ENCODE data around the gene SOX1. TPM values are rescaled to one million over a fixed set of nuclear protein-coding genes. Genes with fewer than 3 reads are reported as not detected.

The SOX1 gene
- total RNA-seq, 2 donors from 2014 or later: not detected

DNA sequence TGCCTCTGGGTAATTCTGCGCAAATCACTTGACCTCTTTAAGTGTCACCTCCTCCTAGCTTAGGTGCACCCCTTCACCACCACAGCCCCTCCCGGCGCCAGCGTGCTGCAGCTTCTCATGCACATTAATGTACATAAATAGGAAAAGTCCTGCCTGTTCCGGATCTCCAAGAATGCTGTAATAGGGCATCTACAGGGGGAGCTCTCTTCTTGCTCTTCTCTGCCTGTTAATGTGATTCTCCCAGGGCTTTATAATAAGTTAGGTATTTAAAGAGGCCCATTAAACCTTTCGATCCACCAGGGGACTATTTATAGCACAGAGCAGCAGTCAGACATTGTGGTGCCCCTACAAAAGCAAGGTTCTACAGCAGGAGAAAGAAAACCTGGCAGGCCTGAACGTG lies 35.3 kb downstream of the SOX1 start:
- no peak overlapping the region for H3K27ac Mint-ChIP-seq
- no peak overlapping the region for H3K4me3 Mint-ChIP-seq
- no peak for ATAC-seq (replicated peaks)

DNA sequence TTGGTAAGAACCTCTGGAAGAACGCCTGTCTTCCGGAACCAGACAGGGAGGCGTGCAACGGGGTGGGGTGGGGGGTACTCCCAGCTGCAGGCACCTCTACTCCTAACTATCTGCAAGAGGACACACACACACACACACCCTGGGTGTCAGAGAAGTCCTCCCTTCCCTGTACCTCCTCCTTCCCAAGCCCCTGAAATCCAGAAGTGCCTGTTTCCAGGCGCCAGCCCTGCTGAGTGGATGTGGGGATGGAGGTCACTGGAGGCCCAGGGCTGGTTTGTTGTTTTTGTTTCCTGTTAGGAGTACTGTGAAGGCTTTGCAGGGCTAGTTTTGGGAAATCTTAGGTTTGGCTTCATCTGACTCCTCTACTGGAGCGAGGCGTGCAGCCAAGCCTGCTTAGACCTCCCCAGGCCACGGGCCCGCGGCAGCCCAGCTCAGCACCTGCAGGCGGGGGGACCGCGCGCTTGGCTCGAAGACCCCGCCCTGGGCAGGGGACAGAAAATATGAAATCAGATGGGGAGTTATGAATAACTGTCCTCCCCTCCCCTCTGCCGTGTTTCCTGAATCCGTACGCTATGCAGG lies 36.4 kb downstream of the SOX1 start:
- H3K4me1 Mint-ChIP-seq: no peaks in the 10 kb centered on the region
- H3K4me3 Mint-ChIP-seq: no peak overlapping the region
- H3K9me3 Mint-ChIP-seq: no peaks in the 10 kb centered on the region
- no peaks in the 10 kb centered on the region for H3K36me3 Mint-ChIP-seq (ENCODE audit: low read depth)
- ATAC-seq (replicated peaks): no peak
- H3K27ac Mint-ChIP-seq: no peak overlapping the region
- H3K27me3 Mint-ChIP-seq: peaks cover 49% of the 10 kb centered on the region

More for the DNA sequence above, 35.3 kb downstream of the SOX1 start:
- Mint-ChIP-seq H3K36me3 (ENCODE audit: low read depth) (no peaks in the 10 kb centered on the region), H3K9me3 (no peaks in the 10 kb centered on the region), H3K27me3 (peaks cover 45% of the 10 kb centered on the region), H3K4me1 (no peaks in the 10 kb centered on the region)

DNA sequence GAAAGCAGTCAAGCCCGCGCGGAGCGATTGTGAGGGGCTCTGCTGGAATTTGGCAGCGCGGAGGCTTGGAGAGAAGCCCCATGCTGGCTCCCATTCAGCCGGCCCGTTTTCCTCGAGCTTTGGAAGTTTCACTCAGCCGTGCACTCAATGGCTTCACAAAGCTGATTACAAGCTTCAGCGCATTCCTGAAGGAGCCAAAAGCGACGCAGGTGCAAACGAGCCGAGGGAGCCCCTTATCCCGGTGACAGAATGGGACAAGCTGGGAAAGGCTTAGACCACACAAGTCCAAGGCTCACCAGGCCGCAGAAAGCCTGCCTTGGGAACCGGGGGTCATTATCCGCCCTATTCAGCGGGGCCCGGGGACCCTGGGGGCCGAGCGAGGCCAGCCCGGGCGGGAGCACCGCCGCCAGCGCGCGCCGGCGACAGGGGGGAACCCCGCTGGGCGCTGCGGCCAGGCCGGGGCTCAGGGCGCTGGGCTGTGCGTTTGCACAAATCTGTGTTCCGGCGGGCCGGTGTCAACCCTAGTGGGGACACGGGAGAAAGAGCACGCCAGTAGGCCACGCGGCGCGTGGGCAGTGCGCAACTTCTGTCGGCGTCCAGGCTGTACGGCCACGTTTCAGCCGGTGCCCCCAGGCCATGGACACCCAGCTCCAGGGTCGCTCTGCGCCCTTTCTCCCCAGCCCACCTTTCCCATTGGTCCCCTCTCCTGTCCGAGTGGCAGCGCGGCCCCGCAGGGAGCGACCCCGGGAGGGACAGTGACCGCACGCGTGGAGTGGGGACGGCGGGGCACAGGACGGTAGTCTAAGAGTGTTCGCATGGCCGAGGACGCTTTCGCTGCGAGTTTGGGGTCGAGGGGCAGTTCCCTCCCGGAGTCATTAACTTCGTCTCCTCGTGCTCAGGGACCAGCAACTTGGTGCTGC lies 37.3 kb downstream of the SOX1 start:
- H3K27ac Mint-ChIP-seq: no peak overlapping the region
- H3K4me1 Mint-ChIP-seq: no peaks in the 10 kb centered on the region
- peaks cover 50% of the 10 kb centered on the region for H3K27me3 Mint-ChIP-seq
- no peak for ATAC-seq (replicated peaks)
- no peaks in the 10 kb centered on the region for H3K36me3 Mint-ChIP-seq (ENCODE audit: low read depth)
- no peak overlapping the region for H3K4me3 Mint-ChIP-seq
- no peaks in the 10 kb centered on the region for H3K9me3 Mint-ChIP-seq

DNA sequence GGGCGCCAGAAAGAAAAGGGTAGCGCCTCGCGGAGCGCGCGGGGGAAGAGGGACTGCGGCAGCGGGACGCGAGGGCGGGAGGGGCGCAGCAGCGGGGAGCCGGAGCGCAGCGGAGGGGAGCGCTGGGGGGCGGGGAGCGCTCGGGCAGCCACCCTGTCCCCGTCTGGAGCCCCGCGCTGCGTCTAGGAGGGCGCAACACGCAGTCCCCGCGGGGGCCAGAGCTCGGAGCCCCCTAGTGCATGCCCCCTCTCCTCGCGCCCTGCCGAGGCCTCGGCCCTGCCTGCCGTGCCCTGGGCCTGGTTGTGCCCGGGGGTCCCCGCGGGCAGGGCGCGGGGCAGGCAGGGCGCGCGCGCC lies 37.9 kb downstream of the SOX1 start:
- no peaks in the 10 kb centered on the region for H3K4me1 Mint-ChIP-seq
- ATAC-seq (replicated peaks): no peak
- H3K9me3 Mint-ChIP-seq: no peaks in the 10 kb centered on the region
- no peak overlapping the region for H3K27ac Mint-ChIP-seq
- no peaks in the 10 kb centered on the region for H3K36me3 Mint-ChIP-seq (ENCODE audit: low read depth)
- H3K27me3 Mint-ChIP-seq: peaks cover 52% of the 10 kb centered on the region
- H3K4me3 Mint-ChIP-seq: no peak overlapping the region

DNA sequence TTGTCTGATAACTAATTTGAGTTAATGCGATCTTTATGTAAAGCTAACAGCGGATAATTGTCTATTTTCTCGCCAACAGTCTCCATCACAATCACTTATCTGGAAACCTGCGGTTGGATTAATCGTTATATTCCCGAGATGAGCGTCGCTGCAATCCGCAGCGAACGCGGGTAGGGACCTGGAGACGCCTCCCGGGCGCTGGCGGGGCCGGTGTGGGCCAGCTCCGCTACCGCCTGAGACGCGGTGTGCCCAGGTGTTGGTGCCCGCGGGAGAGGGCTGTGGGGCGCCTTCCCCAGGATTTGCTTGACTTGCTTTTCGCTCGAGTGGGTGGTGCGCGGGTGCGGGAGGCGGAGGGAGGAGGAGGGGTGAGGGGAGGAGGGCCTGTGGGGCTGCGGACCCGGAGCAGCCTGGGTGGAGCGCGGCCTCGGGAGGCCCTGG lies 38.3 kb downstream of the SOX1 start:
- H3K4me1 Mint-ChIP-seq: no peaks in the 10 kb centered on the region
- no peak for ATAC-seq (replicated peaks)
- no peaks in the 10 kb centered on the region for H3K9me3 Mint-ChIP-seq

DNA sequence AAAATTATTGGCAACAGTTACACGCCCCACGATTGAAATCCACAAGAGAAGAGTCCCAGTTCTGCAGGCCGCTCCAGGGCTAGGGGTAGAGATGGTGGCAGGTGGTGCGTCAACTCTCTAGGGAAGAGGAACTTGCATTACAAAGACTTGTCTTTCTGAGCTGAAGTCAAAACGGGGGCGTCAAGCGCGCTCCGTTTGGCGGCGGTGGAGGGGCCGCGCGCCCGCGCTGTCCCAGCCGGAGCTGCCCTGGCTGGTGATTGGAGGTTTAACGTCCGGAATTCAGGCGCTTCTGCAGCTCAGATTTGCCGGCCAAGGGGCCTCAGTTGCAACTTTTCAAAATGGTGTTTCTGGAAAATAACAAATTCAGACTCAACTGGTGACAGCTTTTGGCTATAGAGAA lies 38.9 kb downstream of the SOX1 start:
- Mint-ChIP-seq H3K27ac (no peak overlapping the region), H3K4me3 (no peak overlapping the region), H3K36me3 (ENCODE audit: low read depth) (no peaks in the 10 kb centered on the region), H3K9me3 (no peaks in the 10 kb centered on the region), H3K4me1 (no peaks in the 10 kb centered on the region), H3K27me3 (peaks cover 50% of the 10 kb centered on the region)
- ATAC-seq (replicated peaks): no peak

More for the DNA sequence above, 38.3 kb downstream of the SOX1 start:
- no peaks in the 10 kb centered on the region for H3K36me3 Mint-ChIP-seq (ENCODE audit: low read depth)
- no peak overlapping the region for H3K4me3 Mint-ChIP-seq
- H3K27ac Mint-ChIP-seq: no peak overlapping the region
- peaks cover 52% of the 10 kb centered on the region for H3K27me3 Mint-ChIP-seq

DNA sequence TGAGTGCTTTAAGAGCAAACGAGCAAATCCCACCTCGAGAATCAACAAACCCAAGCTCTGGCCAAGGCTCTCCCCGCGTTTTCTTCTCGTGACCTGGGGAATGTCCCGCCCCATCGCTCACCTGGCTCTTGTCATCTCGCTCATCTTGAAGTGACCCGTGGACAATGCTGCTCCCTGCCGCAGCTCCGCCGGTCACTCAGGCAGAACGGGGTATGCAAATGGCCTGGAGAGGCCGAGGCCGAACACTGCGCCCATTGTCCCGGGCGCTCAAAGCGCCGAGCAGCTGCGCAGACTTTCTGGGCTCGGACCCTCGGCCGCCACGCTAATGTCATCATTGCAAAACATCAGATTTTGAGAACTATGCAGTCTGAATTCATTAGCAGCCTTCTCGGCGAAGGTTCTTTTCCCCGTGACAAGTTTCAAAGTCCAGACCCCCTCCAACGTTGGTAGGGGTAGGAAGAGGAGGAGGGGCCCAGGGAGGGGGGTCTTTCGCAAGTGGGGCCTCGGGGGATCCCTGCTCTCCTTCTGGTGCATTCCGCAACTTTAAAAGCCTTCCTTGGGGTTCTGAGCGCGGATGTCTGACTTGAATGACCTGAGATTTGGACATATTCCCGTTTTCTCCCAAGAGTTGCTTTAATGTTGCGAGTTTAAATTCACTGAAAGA lies 39.7 kb downstream of the SOX1 start:
- ATAC-seq (replicated peaks): no peak
- Mint-ChIP-seq H3K27me3 (peaks cover 47% of the 10 kb centered on the region), H3K9me3 (no peaks in the 10 kb centered on the region), H3K36me3 (ENCODE audit: low read depth) (no peaks in the 10 kb centered on the region), H3K4me3 (no peak overlapping the region), H3K27ac (no peak overlapping the region), H3K4me1 (no peaks in the 10 kb centered on the region)

DNA sequence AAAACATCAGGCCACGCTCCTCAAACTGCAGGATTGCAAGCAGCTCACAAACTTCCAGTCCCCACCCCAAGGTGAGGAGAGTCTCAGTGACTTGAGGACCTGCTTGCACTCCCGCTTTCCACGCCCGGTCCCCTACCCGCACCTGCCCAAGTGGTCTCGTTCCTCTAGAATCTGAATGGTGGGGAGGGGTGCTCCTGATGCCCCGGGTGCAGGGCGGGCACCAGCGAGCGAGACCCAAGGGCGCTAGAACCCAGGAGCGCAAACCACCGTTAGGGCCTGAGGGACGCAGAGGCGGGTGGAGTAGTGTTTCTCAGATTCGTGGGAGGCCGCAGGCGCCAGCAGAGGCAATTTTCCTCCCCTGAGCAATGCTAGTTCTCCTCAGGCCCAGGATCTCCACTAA lies 40.3 kb downstream of the SOX1 start:
- Mint-ChIP-seq H3K4me1 (no peaks in the 10 kb centered on the region), H3K4me3 (no peak overlapping the region), H3K36me3 (ENCODE audit: low read depth) (no peaks in the 10 kb centered on the region), H3K27ac (no peak overlapping the region), H3K27me3 (peaks cover 40% of the 10 kb centered on the region), H3K9me3 (no peaks in the 10 kb centered on the region)
- ATAC-seq (replicated peaks): no peak

DNA sequence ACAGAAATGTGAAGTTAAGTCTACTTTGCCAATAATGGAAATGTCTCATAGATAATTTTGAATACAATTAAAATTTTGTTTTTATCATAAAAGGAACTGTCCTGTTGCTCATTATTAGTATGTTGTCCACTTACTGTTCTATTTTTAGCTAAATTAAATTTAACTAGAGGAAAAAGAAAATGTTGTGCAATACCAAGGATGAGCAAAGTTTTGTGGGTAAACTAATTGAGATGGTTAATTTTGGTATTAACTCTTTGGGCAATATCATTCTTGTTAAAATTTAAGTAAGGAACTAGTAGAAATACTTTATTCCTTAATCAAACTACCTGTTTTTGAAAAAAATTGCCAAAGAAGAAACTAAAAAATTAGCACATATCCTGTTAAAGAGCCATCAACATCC lies 43.5 kb downstream of the SOX1 start:
- Mint-ChIP-seq H3K27ac (no peak overlapping the region), H3K36me3 (ENCODE audit: low read depth) (no peaks in the 10 kb centered on the region), H3K4me1 (no peaks in the 10 kb centered on the region), H3K27me3 (peaks cover 56% of the 10 kb centered on the region), H3K4me3 (no peak overlapping the region), H3K9me3 (no peaks in the 10 kb centered on the region)
- no peak for ATAC-seq (replicated peaks)

DNA sequence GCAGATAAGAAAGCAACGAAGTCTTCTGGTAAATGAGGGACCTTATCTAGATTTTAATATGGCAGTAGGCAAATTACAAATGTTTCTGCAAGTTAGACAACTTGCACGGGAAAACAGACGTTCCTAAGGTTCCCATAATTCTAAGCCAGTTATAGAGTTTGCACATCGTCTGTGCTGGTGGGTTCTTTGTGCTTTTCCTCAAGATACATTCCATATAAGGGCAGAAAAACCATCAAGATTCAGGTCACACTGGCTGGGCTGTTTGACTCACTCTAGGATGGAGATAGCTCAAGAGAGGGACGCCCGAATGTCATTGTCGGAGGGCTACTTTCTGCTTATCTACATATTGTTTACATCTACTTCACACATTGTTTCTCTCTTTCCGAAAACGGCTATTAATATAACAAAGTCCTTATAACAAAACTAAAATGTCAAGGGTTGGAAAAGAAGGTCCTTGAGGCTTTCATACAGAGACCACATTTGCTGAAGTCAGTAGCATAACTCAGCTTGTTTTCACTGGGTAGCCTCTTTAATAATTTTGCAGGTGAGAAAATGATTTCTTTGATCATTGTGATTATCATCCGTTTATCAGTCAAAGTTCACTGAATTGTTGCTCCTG lies 44.4 kb downstream of the SOX1 start:
- Mint-ChIP-seq H3K27me3 (peaks cover 56% of the 10 kb centered on the region), H3K9me3 (no peaks in the 10 kb centered on the region), H3K4me1 (no peaks in the 10 kb centered on the region), H3K27ac (no peak overlapping the region), H3K4me3 (no peak overlapping the region), H3K36me3 (ENCODE audit: low read depth) (no peaks in the 10 kb centered on the region)
- no peak for ATAC-seq (replicated peaks)

DNA sequence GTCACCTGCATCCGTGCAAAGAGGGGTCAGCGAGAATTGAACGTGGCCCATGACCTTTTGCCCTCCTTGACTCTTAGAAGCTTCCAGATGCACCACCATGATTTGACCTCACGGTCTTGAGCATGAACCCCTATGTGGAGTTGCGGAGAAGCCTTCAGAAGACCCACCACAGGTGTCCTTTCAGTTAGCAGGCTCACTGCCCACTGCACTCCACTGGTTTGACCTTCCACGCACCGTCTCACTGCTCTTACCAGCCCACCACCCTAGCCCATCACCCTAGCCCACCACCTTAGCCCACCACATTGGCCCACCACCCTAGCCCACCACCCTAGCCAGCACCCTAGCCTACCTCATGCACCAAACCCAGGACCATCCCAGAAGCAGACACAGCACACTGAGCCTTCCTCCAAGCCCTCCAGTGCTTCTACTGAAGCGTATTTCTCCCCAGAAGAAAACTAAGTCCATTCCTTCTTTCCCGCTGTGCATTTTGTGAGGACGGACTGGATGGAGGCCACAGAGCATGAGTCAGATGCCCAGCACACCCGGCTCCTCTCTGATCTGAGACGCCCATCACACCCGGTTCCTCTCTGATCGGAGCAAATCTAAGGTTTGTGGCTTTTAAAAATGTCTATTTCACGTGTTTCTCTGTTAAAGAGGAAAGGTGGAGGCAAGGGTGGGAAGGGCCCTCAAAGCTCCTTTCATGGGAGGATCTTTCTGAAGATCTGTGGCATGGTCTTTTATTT lies 45.8 kb downstream of the SOX1 start:
- no peak for ATAC-seq (replicated peaks)
- Mint-ChIP-seq H3K36me3 (ENCODE audit: low read depth) (no peaks in the 10 kb centered on the region), H3K27ac (no peak overlapping the region), H3K4me1 (no peaks in the 10 kb centered on the region), H3K4me3 (no peak overlapping the region), H3K9me3 (no peaks in the 10 kb centered on the region), H3K27me3 (peaks cover 50% of the 10 kb centered on the region)

DNA sequence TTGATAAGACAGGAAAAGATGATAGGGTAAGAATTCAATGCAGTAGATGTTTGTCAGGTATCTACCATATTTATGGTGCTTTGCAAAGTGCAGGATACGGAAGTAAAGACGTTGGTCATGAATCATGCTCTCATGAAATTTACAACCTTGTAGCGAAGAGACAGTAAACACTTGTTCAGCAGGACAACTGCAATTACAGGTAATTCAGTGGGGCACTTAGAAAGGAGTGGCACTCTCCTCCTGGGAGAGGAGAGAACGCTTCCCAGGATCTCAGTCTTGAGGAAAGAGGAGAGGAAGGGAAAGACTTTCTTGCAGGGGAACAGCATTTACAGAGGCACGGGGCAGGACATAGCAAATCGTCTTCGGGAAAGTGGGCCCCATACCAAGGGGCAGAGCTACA lies 46.4 kb downstream of the SOX1 start:
- no peak overlapping the region for H3K27ac Mint-ChIP-seq
- H3K9me3 Mint-ChIP-seq: no peaks in the 10 kb centered on the region
- H3K4me1 Mint-ChIP-seq: no peaks in the 10 kb centered on the region
- ATAC-seq (replicated peaks): no peak
- H3K36me3 Mint-ChIP-seq (ENCODE audit: low read depth): no peaks in the 10 kb centered on the region
- no peak overlapping the region for H3K4me3 Mint-ChIP-seq
- peaks cover 45% of the 10 kb centered on the region for H3K27me3 Mint-ChIP-seq

DNA sequence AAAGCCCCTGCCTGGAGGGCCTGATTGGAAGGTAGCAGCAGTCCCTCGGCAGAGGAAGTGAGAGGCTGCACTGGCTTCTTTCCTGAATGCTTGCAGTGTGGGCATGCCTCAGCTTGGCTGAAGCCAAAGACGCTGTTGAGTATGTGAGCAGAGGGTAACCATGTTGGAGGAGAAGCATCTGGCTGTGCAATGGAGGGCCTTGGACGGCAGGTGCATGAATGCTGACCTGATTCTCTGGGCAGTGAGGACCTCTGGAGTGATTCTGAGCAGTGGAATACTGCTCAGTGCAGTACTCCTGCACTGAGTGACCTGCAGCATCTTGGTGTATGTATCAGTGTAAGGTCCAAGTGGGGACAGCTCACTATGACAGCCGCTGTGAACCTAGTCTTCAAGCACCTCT lies 46.9 kb downstream of the SOX1 start:
- no peak for ATAC-seq (replicated peaks)
- H3K27ac Mint-ChIP-seq: no peak overlapping the region
- H3K27me3 Mint-ChIP-seq: peaks cover 40% of the 10 kb centered on the region
- no peaks in the 10 kb centered on the region for H3K9me3 Mint-ChIP-seq
- H3K4me1 Mint-ChIP-seq: no peaks in the 10 kb centered on the region
- H3K36me3 Mint-ChIP-seq (ENCODE audit: low read depth): no peaks in the 10 kb centered on the region
- H3K4me3 Mint-ChIP-seq: no peak overlapping the region

DNA sequence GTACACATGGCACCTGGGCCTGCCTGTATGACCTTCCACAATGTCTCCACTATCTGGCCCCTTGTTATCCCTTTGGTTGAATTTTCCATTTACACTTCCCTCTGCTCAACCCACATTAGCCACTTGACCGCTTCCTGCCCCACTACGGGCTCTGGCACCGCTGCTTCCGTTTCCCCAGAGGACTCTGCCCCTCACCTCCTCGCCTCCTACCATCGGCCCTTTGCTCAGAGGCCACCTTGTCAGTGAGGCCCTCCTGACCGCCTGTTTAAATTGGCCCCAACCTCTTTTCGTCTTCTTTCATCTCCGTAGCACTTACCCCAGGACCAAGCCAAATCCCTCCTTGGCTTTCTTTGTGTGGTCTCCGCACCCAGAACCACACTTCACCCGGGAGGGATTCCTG lies 47.4 kb downstream of the SOX1 start:
- Mint-ChIP-seq H3K36me3 (ENCODE audit: low read depth) (no peaks in the 10 kb centered on the region), H3K27ac (no peak overlapping the region), H3K4me1 (no peaks in the 10 kb centered on the region), H3K9me3 (no peaks in the 10 kb centered on the region), H3K27me3 (peaks cover 39% of the 10 kb centered on the region), H3K4me3 (no peak overlapping the region)
- no peak for ATAC-seq (replicated peaks)
